Tibial artery (tissue), 4 donors: Measurements from ENCODE around the gene ANKS1A.

Source experiments
- DNase-seq, 2 donors: peaks; one replicate each; pipeline ENCODE4 v3.0.0-alpha.2; 2019
- H3K27ac ChIP-seq, 2 donors: fragments of 200-600 bp; sonication (generic) in 1 of 2; 1 replicate in 1 of 2; 2 replicates in 1 of 2; pipeline ENCODE4 v1.5.1; 2018 to 2019; ENCODE audit warnings: mild to moderate bottlenecking in 1 of 2
- H3K27me3 ChIP-seq, 2 donors: fragments of 200-600 bp; sonication (generic) in 1 of 2; one replicate each; pipeline versions ENCODE4 v1.5.1 to v1.6.0; 2016 to 2019
- H3K36me3 ChIP-seq, 3 donors: fragments of 200-600 bp; sonication (generic) in 2 of 3; one replicate each; pipeline ENCODE4 v1.5.1; 2016 to 2019; ENCODE audit warnings: mild to moderate bottlenecking in 2 of 3
- H3K4me1 ChIP-seq, 4 donors: fragments of 200-600 bp; sonication (generic) in 2 of 4; 1 replicate in 3 of 4; 2 replicates in 1 of 4; pipeline ENCODE4 v1.5.1; 2016 to 2019
- H3K4me3 ChIP-seq, 2 donors: fragments of 200-600 bp; sonication (generic) in 1 of 2; 1 replicate in 1 of 2; 2 replicates in 1 of 2; pipeline ENCODE4 v1.5.1; 2018 to 2019; ENCODE audit warnings: mild to moderate bottlenecking in 2 of 2
- H3K9me3 ChIP-seq, 3 donors: fragments of 200-600 bp; sonication (generic) in 1 of 3; one replicate each; pipeline ENCODE4 v1.5.1; 2016 to 2019
- intact Hi-C: fragments of 100-400 bp; cut with DNase I; formaldehyde crosslinking; loops from one replicate; pipeline ENCODE4 v1.15.0; 2023; ENCODE audit warnings: low total_unique reads
- TF ChIP-seq, protein P1 (sequence below), 2 experiments: fragments of 200-600 bp in 1 of 2; fragments of 450-650 bp in 1 of 2; IDR thresholded peaks; one replicate each; pipeline ENCODE4 v1.5.1; 2017 to 2019; ENCODE audit warnings: antibody characterized with exemption in 2 of 2, mild to moderate bottlenecking in 1 of 2, moderate library complexity in 1 of 2

Gene ANKS1A

DNA sequence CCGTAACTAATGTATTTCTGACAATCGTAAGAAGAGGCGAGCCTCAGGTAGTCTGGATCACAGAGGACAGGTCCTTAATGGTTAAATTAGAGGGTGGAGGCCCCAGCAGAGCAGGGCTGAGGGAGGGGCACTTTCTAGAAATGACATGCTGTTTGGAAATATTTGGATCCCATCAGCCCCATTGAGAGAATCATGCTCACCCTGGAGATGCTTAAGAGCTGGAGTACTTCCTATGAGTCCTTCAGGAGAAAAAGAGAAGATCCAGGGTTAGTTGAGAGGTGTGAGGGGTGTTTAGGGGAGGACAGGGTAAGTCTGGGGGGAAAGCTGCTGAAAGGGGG is 129.1 kb downstream of the ANKS1A start:
- no peaks in the 10 kb centered on the region for H3K27me3 ChIP-seq
- peaks cover 0 to 73% (median 48%) of the 10 kb centered on the region in 4 donors for H3K4me1 ChIP-seq
- H3K4me3 ChIP-seq, result peak overlapping the region; percentile 61 to 68

DNA sequence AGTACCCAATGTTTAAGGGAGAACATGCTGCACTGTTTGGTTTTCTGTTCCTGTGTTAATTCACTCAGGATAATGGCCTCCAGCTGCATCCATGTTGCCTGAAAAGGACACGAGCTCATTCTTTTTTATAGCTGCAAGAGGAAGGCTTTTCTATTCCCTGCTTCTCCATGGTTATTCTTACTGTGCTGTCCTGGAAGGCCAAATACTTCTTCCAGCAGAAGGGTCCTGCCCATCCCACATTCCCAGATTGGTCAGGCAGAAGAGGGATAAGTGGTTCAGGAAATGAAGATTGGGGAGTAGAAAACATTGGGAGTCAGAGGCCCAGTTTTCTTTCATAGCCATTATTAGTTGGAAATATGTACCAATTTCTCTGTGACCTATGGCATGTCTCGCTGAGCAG is 129.7 kb downstream of the ANKS1A start:
- no peak for DNase-seq
- intact Hi-C loops, result loop anchor here (10.0 kb wide), 1 partner anchor 236 kb away; the partner anchor contains the start of gene ZNF76
- TF ChIP-seq, protein P1, sequence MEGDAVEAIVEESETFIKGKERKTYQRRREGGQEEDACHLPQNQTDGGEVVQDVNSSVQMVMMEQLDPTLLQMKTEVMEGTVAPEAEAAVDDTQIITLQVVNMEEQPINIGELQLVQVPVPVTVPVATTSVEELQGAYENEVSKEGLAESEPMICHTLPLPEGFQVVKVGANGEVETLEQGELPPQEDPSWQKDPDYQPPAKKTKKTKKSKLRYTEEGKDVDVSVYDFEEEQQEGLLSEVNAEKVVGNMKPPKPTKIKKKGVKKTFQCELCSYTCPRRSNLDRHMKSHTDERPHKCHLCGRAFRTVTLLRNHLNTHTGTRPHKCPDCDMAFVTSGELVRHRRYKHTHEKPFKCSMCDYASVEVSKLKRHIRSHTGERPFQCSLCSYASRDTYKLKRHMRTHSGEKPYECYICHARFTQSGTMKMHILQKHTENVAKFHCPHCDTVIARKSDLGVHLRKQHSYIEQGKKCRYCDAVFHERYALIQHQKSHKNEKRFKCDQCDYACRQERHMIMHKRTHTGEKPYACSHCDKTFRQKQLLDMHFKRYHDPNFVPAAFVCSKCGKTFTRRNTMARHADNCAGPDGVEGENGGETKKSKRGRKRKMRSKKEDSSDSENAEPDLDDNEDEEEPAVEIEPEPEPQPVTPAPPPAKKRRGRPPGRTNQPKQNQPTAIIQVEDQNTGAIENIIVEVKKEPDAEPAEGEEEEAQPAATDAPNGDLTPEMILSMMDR (IDR thresholded peaks at IDR 0.05), result no peak
- Histone ChIP-seq H3K4me1 (peaks cover 0 to 79% (median 53%) of the 10 kb centered on the region in 4 donors), H3K27me3 (no peaks in the 10 kb centered on the region), H3K36me3 (no peaks in the 10 kb centered on the region), H3K27ac (peak overlapping the region; percentile 92 to 96), H3K4me3 (peak overlapping the region; percentile 61 to 68), H3K9me3 (no peaks in the 10 kb centered on the region)

More for the DNA sequence above, 129.1 kb downstream of the ANKS1A start:
- no peaks in the 10 kb centered on the region for H3K36me3 ChIP-seq
- DNase-seq, result no peak
- TF ChIP-seq, protein P1 (IDR thresholded peaks at IDR 0.05), result no peak
- intact Hi-C loops, result loop anchor here (10.0 kb wide), 1 partner anchor 237 kb away; the partner anchor contains the start of gene ZNF76
- H3K9me3 ChIP-seq, result no peaks in the 10 kb centered on the region
- peak overlapping the region; percentile 92 to 96 for H3K27ac ChIP-seq

DNA sequence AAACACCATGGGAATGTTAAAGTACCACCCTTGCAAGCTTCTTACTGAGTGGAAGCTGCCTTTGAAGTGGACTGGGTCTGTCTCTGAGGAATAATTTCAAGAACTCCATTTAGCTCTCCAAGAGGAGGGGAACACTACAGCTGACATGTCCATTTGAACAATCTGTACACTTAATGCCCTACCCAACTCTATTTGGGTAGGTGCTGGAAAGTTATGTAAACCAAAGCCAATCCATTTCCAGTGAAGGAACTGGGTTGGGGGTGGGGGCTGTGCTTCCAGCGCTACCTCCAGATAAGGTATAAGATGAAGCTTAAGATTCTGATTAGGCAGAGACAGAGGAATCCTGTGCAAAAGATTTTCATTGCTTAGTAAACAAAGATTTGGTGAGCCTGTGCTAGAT is 130.1 kb downstream of the ANKS1A start:
- Histone ChIP-seq H3K27me3 (no peaks in the 10 kb centered on the region), H3K27ac (peak overlapping the region; percentile 92 to 96), H3K36me3 (no peaks in the 10 kb centered on the region), H3K4me1 (peaks cover 0 to 83% (median 56%) of the 10 kb centered on the region in 4 donors), H3K4me3 (peak overlapping the region; percentile 61 to 68), H3K9me3 (no peaks in the 10 kb centered on the region)
- TF ChIP-seq, protein P1 (IDR thresholded peaks at IDR 0.05), result no peak
- intact Hi-C loops, result loop anchor here (10.0 kb wide), 1 partner anchor 236 kb away; the partner anchor contains the start of gene ZNF76
- no peak for DNase-seq

DNA sequence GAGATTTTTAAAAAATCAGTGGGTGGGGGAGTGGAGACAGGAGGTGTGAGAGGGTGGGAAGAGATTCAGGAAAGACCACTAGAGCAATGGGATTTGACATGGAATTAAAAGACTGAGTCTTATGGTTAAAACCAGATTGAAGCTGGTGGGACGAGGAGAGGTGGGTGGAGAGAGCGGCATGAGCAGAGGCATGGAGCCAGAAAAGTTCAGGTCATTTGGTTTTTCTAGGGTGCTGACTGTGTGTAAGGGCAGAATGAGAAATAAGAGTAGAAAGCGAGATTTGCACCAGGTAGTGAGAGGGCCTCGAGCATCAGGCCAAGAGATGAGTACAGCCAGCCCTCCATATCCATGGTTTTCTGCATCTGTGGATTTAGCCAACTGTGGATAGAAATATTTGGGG is 130.8 kb downstream of the ANKS1A start:
- intact Hi-C loops, result loop anchor here (10.0 kb wide), 1 partner anchor 235 kb away; the partner anchor contains the start of gene ZNF76
- no peaks in the 10 kb centered on the region for H3K9me3 ChIP-seq
- H3K27ac ChIP-seq, result peak overlapping the region; percentile 92 to 96
- H3K36me3 ChIP-seq, result no peaks in the 10 kb centered on the region
- TF ChIP-seq, protein P1 (IDR thresholded peaks at IDR 0.05), result no peak
- no peaks in the 10 kb centered on the region for H3K27me3 ChIP-seq
- DNase-seq, result no peak
- peaks cover 0 to 90% (median 63%) of the 10 kb centered on the region in 4 donors for H3K4me1 ChIP-seq
- peak overlapping the region; percentile 61 to 68 for H3K4me3 ChIP-seq

DNA sequence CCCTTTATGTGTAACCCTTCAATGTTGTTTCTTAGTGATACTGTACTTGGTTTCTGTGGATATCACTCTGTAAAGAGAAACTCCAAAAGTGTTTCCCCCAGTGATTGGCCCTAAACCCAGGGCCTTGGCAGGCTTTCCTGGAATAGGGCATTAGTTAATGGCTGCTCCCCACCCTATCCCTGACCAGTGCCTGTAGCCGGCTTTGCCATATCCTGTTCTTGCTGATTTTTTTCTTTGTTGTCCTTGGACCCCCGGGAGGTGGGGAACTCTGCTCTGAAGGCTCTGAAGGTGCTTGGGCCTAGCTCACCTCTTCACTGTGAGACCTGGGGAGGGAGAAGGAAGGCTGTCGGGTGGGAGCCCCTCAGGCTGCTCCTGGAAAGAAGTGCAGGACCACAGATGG is 131.9 kb downstream of the ANKS1A start:
- DNase-seq, result peak; percentile 53 to 76
- H3K36me3 ChIP-seq, result no peaks in the 10 kb centered on the region
- TF ChIP-seq, protein P1 (IDR thresholded peaks at IDR 0.05), result no peak
- H3K27me3 ChIP-seq, result no peaks in the 10 kb centered on the region
- intact Hi-C loops, result no loop called here
- peak overlapping the region; percentile 92 to 96 for H3K27ac ChIP-seq
- no peaks in the 10 kb centered on the region for H3K9me3 ChIP-seq
- peak overlapping the region in 1 of 2 donors; percentile 22 for H3K4me3 ChIP-seq
- peaks cover 0 to 96% (median 71%) of the 10 kb centered on the region in 4 donors for H3K4me1 ChIP-seq
